Putamen (tissue), 1 donor: ENCODE measurements around the gene MYLK4.

ENCODE experiments used
- DNase-seq: peaks from one replicate; pipeline ENCODE4 v3.0.0-alpha.2; 2016; ENCODE audit warnings: low spot score

Gene MYLK4

GRCh38 chr6:2750832-2751231, at the start of gene MYLK4:
TSS of gene MYLK4 (minus strand) at chr6:2750922. CDS start at chr6:2749294, 1,628 bp downstream.
- DNase-seq, result no peak

GRCh38 chr6:2799936-2800527, 49.3 kb upstream of the MYLK4 start:
- no peak for DNase-seq

GRCh38 chr6:2798586-2799134, 47.9 kb upstream of the MYLK4 start:
- DNase-seq, result no peak

GRCh38 chr6:2797564-2798031, 46.9 kb upstream of the MYLK4 start:
- DNase-seq, result no peak

GRCh38 chr6:2796861-2797260, 46.1 kb upstream of the MYLK4 start:
- no peak for DNase-seq

GRCh38 chr6:2795956-2796355, 45.2 kb upstream of the MYLK4 start:
- DNase-seq, result no peak

GRCh38 chr6:2795162-2795561, 44.4 kb upstream of the MYLK4 start:
- no peak for DNase-seq

GRCh38 chr6:2794171-2794730, 43.5 kb upstream of the MYLK4 start:
- no peak for DNase-seq

GRCh38 chr6:2793534-2794151, 42.9 kb upstream of the MYLK4 start:
- DNase-seq, result no peak

- DNase-seq, result no peak
These were observed 41.8 kb upstream of the MYLK4 start for GRCh38 chr6:2792330-2793110.

- DNase-seq, result no peak
These were observed 40.8 kb upstream of the MYLK4 start for GRCh38 chr6:2791450-2791974.

GRCh38 chr6:2790588-2791449, 40.1 kb upstream of the MYLK4 start:
- DNase-seq, result no peak

GRCh38 chr6:2786269-2786668, 35.5 kb upstream of the MYLK4 start:
- no peak for DNase-seq

GRCh38 chr6:2784930-2785329, 34.2 kb upstream of the MYLK4 start:
- no peak for DNase-seq

- no peak for DNase-seq
These were observed 33.3 kb upstream of the MYLK4 start for GRCh38 chr6:2784061-2784460.

- DNase-seq, result no peak
These were observed 32.7 kb upstream of the MYLK4 start for GRCh38 chr6:2783188-2783963.

GRCh38 chr6:2782825-2783187, 32.1 kb upstream of the MYLK4 start:
- DNase-seq, result no peak

- DNase-seq, result no peak
These were observed 31.6 kb upstream of the MYLK4 start for GRCh38 chr6:2782356-2782708.

- DNase-seq, result no peak
These were observed 31.1 kb upstream of the MYLK4 start for GRCh38 chr6:2781685-2782355.

GRCh38 chr6:2780102-2780737, 29.5 kb upstream of the MYLK4 start:
- DNase-seq, result peak; percentile 62
